Inflammatory macrophage treated with lipopolysaccharide for 1 hour (primary cell): Measurements from ENCODE around the gene NRAP.

Experiments
- DNase-seq, 2 donors: peaks; one replicate each; pipeline ENCODE4 v3.0.0-alpha.2; 2020 to 2022

The NRAP gene

DNA sequence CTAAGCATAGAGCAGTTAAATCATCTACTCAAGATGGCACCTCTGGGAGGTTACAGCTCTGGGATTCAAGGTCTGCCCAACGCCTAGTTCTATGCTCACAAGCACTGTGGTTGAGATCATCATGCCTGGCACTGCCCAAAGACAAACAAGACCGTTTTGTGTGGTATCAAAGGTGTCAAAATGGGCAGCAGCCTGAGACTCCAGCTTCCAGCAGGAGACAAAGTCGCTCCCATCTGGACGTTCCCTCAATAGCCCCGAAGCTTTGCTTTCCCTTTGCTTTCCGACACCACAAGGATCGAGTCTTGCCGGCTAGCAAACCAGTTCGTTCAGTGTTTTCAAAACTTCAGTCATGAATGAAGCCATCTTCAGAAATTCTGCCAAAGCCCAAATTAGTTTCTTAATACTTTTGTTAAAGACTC is 105.9 kb downstream of the NRAP start:
- no peak for DNase-seq

DNA sequence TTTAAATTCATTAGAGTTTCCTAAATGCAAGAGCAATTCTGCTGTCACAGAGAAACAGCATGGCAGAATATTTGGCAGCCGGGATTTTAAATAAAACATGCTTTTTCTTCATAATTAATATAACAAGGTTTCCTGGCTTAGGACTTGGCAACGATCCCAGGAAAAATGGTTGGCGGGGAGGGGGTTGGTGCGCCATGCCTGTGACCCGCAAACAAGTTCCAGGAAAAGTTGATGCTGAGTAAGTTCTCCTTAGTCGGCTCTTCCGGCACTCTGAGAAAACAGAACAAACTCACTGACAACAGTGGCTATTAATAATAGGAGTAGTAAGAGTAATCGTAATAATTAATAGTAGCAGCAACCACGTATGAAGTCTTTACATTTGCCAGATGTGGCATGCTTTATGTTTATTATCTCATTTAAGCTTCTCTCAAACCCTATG is 106.4 kb downstream of the NRAP start:
- DNase-seq: peak; percentile 21 to 48

DNA sequence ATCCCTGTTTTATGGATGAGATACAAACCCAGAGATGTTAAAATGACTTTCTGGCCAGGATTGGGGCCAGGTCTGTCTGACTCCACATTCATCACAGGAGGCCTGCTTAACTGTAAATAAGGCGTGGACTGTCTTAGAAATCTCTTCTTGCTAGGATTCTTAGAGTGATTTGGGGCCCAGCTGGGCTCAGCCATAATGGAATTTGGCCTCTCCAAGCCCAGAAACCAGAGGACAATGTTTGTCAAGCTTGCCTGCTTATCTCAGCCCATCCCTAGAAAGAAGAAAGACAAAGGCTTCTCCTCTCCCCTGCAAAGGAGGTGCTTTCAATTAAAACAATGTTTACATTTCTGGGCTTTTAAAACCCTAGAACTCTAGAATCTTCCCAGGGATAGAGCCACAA is 108.1 kb downstream of the NRAP start:
- no peak for DNase-seq

DNA sequence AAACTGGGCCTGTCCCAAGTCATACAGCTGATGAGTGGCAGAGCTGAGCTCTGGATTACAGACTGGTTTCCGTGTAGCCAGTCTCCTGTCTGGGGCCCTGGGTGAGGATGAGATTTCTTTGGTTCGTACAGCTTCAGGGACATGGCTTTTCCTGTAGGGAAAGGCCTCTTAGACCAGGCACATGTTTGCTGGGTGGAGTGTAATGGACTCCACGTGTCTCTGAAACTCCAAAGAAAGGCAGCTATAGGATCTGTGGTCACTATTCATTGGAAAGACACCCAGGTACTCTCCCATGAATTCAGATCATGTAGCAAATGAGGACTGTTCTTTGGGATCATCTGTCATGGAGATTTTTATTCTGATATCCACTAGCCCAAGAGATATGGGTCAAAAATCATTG is 108.6 kb downstream of the NRAP start:
- DNase-seq: no peak

DNA sequence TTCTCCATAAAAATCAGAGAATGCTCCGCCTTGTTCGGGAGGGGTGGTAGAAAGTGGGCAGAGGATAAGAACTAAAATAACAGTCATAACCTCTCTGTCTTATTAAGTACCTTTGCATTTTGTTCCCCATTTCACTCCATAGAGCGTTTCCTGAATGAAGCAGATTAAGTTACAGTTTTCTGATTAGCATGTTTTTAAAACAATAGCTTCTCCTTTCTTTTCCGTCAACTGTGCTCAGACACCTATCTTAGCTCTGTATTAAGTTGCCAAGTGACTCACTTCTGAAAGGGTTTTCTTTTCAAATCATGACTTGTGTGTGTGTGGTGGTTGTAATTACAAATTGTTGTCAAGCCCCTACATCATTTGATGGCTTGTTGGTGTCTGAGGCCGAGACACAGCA is 109.6 kb downstream of the NRAP start:
- DNase-seq: peak in 1 of 2 donors; percentile 15

DNA sequence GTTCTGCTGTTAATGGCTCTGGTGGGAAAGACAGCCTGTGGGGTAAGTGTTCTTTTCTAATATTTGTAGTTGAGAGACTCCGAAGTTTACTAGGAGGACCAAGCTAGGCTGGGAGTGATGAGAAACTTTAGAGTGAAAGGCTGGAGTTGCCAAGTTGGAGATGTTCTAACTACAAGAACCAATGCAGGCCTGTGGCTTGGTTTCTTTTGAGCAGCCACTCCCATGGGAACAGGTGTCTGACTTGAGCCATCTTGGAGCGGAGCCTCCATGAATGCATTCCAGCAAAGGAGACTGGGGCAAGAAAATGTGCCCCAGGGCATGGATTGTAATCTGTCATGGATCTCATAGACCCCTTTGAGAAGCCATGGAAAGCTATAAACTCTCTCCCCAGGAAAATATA is 110.7 kb downstream of the NRAP start:
- DNase-seq: no peak

DNA sequence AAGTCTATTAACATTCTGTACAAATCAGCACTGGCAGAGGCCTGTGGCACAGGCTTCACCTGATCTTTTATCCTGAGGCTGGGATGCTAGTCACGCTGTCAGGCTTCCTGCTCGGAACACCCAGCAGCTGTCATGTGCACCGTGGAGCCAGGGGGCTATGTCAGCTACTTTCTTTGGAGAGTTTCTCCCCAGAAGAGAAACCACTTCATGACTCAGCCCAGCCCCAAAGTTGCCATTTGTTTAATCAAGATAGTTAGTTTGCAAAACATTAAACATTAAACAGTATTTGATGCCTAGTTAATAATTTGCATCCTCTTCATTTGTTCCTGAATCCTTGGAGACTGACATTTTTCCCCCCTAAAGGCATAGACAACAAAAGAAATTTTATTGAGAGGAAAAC is 111.1 kb downstream of the NRAP start, which contains the start of gene HABP2:
Gene HABP2 (plus strand): TSS at position 353 of the 400 bp plus-strand sequence. CDS start 69 bp downstream, outside the sequence.
- no peak for DNase-seq

DNA sequence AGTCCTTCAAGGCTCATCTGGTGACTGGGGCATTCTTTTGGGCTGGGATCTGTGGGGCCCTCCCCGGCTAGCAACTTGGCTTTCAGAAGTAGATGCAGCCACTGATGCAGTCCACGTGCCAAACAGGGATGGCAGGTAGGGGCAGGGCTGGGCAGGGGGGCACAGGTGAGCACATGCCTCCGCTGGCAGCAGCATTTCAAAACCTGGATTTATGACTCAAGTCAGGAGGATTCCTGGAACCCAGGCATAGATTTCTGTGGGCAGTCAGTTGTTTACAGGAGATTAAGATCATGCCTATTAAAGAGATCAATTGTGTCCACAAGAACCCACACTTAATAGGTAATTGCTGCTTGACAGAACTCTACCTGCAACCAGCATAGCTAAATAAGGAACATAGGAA is 111.8 kb downstream of the NRAP start:
- DNase-seq: no peak

DNA sequence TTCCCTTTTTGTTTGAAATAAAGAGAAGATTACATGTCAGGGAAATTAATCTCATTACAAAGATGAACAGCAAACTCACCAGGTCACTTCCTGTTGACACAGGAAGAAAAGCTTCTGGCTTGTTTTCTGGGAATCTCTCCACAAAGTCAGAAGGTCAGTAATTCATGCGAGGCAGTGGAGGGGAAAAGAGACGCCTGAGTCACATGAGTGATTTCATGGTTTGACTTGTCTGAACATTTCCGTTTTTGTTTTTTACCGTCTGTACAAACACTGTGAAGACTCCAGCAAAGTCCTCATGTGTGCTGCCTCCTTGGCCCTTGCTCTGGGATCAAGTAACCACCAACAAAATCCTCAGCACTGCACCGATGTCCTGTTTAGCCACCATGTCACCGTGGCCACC is 113.5 kb downstream of the NRAP start:
- DNase-seq: peak; percentile 29 to 32

DNA sequence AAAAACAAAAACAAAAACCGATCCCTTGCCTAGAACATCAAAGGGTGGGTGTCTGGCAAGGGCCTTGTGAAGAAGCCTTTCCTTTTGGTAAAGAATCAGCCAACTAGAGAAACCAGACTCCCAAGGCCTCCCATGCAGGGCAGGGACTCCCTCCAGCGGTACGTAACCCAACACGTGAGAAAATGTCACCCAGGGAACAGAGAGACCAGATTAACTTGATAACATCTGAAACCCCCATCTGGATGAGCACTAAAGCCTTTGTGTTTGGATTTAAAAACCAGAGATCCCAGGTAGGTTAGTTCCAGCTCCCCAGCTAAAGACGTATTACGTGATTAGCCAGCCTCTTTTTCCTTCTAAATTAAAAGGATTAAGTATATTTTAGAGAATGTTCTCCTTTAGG is 114.0 kb downstream of the NRAP start:
- no peak for DNase-seq

DNA sequence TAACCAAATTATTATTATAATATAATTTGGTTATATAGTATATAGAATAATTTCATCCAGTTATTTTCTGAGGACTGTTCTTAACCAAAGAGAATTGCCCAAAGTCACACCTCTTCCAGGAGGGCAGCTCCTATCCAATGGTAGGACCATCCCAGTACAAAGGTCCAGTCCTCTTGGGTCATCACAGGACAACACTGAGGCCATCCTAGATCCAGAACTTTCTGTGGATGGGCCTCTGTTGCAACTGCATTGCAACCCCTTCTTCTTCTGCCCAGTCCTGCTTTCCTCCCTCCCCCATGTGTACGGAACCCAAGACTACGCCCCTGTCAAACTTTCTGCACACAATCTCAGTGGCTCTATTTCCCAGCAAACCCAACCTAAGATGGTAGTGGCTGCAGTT is 116.4 kb downstream of the NRAP start:
- DNase-seq: no peak

DNA sequence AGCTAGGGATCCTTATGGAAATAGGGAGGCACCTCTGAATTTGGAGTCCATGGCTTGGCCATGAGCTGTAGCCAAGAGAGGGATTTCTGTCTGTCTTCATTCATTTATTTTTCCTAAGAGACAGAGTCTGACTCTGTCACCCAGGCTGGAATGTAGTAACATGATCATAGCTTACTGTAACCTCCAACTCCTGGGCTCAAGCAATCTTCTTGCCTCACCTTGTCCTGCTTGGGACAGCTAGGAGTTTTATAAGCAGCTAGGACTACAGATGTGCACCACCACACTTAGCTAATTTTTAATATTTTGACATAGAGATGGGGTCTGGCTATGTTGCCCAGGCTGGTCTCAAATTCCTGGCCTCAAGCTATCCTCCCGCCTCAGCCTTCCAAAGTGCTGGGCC is 119.4 kb downstream of the NRAP start:
- no peak for DNase-seq

DNA sequence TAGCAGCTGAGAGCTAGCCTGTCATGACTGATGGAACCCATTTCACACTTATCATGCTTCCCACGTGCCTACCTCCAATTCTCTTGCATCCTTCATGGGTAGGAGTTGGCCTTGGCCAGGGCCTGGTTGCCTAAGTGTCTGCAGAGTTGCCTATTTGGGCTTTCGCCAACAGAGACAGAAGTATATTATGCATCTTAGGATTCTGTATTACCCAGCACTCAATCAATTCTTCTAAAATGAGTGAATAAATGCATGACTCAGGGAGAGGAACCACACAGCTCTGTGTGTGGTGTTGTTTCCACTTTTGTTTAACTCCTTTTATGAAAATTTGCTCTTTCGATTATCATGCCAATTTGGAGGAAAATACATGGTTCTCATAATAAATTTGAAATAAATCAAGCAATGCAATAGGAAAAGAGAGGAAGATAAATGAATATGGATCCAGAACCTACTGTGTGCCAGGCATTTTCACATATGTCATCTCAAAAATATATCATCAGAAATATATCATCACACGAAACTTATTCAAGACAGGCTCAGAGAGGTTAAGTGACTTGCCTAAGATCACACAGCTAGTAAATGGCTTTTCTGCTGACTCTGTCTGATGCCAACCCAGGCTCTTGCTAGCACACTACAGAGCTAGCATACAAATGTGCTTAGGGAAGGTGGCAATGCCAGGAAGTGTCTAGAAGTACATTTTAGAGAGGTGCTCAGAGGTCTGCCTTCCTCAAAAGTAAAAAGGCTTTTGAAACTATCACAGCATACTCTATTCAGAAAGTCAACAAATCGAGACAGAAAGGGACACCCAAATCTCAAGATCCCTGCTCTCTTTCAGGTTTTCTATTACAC is 120.5 kb downstream of the NRAP start:
- DNase-seq: no peak

DNA sequence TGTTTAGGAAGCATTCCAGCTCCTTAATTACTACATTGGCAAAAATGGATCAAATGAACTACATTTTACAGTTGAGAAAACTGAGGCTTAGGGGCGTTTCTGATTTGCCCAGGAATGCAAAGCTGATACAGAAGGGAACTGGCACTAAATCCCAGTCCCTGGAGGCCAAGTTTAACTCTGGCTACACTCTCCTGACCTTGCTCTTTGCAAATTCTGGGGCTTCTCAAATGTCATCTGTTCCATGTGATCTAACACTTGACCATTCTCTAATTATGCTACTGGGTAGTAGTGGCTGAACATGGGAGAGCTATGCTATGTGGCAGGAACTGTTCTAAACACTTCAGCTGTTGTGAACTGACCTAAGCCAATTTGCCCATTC is 122.3 kb downstream of the NRAP start:
- peak in 1 of 2 donors; percentile 60 for DNase-seq

DNA sequence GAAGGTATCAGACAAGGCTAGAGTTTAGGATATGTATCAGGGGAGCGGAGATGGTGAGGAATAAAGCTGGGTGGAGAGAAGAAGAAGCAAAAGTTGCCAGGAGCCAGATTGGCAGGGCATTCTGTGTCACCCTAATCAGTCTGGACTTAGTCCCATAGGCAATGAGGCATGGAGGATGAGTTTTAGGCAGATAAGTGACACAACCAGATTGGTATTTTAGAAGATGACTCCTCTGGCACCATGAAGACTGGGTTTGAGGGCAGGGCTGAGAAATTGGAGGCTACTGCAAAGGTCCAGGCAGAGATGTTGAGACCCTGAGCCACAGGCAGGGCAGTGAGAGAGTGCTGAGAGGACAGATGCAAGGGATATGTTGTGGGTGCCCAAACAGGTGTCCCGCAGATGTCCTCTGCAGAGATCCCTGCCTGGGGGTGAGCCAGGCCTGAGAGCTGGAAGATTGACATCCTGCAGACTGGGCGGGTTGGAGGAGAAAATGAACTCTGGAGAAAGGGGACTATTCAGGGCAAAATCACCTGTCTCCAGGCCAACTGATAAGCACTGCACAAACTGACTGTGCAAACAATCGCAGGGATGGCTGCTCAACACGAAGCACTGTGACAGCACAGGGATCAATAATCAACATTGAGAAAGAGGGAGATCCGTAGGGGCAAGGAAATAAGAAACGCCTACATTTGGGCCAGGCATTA is 122.8 kb downstream of the NRAP start:
- DNase-seq: no peak

DNA sequence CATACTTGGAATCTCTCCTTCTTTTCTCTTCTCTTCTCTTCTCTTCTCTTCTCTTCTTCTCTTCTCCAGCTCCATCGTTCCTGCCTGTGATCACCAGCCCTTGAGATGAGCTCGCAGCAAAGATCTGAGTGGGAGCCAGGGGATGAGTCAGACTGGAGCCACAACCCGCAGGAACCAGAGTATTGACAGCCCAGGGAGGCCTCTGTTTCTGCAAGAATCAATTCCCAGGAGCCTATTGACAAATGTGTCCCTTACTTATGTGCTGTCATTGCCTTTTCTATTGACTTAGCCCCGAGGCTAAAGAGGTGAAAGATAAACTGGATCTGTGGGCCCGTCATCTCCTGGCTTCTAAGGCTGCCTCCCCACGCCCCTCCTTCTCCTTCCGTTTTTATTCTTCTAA is 124.1 kb downstream of the NRAP start:
- peak; percentile 74 to 80 for DNase-seq
